T-cell (primary cell): Measurements from ENCODE around the gene RAB30. TPM values are rescaled to one million over a fixed set of nuclear protein-coding genes. Genes with fewer than 3 reads are reported as not detected.

Source experiments
- ATAC-seq, 4 experiments: fragments of 200-7000 bp in 3 of 4; fragments of 150-1000 bp in 1 of 4; cut with Tn5 transposase; replicated peaks in 1 of 4; 1 replicate in 3 of 4; 2 replicates in 1 of 4; pipeline ENCODE4 v1.10.0; 2021; ENCODE audit warnings: moderate library complexity in 3 of 4, mild to moderate bottlenecking in 2 of 4, moderate number of reproducible peaks in 1 of 4
- CTCF ChIA-PET, 2 donors: fragments of 300-600 bp; sonication (Branson Sonifier 250); formaldehyde crosslinking; loops; one replicate each; lab custom pipeline; 2022; ENCODE audit warnings: antibody characterized with exemption in 2 of 2; lab: Charles Lee
- POLR2A ChIA-PET, 2 donors: fragments of 300-600 bp; sonication (Branson Sonifier 250); formaldehyde crosslinking; loops; one replicate each; lab custom pipeline; 2022; ENCODE audit warnings: antibody characterized with exemption in 2 of 2; lab: Charles Lee
- DNase-seq, 35 experiments: peaks; one replicate each; pipeline versions ENCODE4 v3.0.0 to v3.0.0-alpha.2; 2013 to 2023
- H3K27ac ChIP-seq: one replicate; pipeline ENCODE4 v1.5.1; 2013; ENCODE audit warnings: low read length
- H3K27me3 ChIP-seq, 2 experiments: replicated peaks in 1 of 2; 1 replicate in 1 of 2; 2 replicates in 1 of 2; pipeline versions ENCODE4 v1.6.1 to v1.7.0; 2013; ENCODE audit warnings: low read length in 1 of 2, mixed read lengths in 1 of 2; ENCODE audit not compliant: control insufficient read depth in 2 of 2, insufficient read depth in 2 of 2; ENCODE audit errors: extremely low read depth in 1 of 2
- H3K36me3 ChIP-seq, 2 donors: 1 replicate in 1 of 2; 2 replicates in 1 of 2; pipeline versions ENCODE4 v1.6.1 to v1.7.0; 2013; ENCODE audit warnings: low read length in 1 of 2; ENCODE audit not compliant: control insufficient read depth in 2 of 2, insufficient read depth in 1 of 2; ENCODE audit errors: extremely low read depth in 1 of 2
- H3K4me1 ChIP-seq, 2 experiments: 1 replicate in 1 of 2; 2 replicates in 1 of 2; pipeline versions ENCODE4 v1.6.1 to v1.7.0; 2013; ENCODE audit warnings: low read length in 2 of 2, mixed read lengths in 1 of 2; ENCODE audit not compliant: insufficient read depth in 2 of 2, control insufficient read depth in 1 of 2; ENCODE audit errors: extremely low read depth in 1 of 2
- H3K4me3 ChIP-seq, 2 donors: 1 replicate in 1 of 2; 2 replicates in 1 of 2; pipeline versions ENCODE4 v1.5.1 to v1.7.0; 2013; ENCODE audit warnings: mild to moderate bottlenecking in 2 of 2, low read length in 1 of 2, moderate library complexity in 1 of 2; ENCODE audit not compliant: control insufficient read depth in 1 of 2; ENCODE audit errors: extremely low read depth in 1 of 2
- H3K9me3 ChIP-seq: 2 replicates; pipeline ENCODE4 v1.7.0; 2013
- H3K27ac Mint-ChIP-seq, 2 donors: one replicate each; pipeline ENCODE4 v1.8.0; 2020 to 2021; ENCODE audit warnings: mild to moderate bottlenecking in 2 of 2, mixed read lengths in 2 of 2
- H3K27me3 Mint-ChIP-seq, 2 donors: one replicate each; pipeline ENCODE4 v1.8.0; 2021 to 2022; ENCODE audit warnings: mixed read lengths in 2 of 2
- H3K36me3 Mint-ChIP-seq: one replicate; pipeline ENCODE4 v1.8.0; 2021; ENCODE audit warnings: mixed read lengths
- H3K4me1 Mint-ChIP-seq, 3 donors: one replicate each; pipeline ENCODE4 v1.8.0; 2020 to 2022; ENCODE audit warnings: mixed read lengths in 3 of 3, mild to moderate bottlenecking in 1 of 3
- H3K4me3 Mint-ChIP-seq, 3 donors: one replicate each; pipeline ENCODE4 v1.8.0; 2020 to 2022; ENCODE audit warnings: mild to moderate bottlenecking in 3 of 3, mixed read lengths in 3 of 3, moderate library complexity in 3 of 3
- H3K9me3 Mint-ChIP-seq, 3 donors: one replicate each; pipeline ENCODE4 v1.8.0; 2020 to 2022; ENCODE audit warnings: mixed read lengths in 3 of 3
- WGBS: methylation state at CpG from one replicate; pipeline ENCODE4 v1.1.5; 2013; ENCODE audit warnings: missing lambda C conversion rate; ENCODE audit not compliant: insufficient coverage; 5-methylcytosine and 5-hydroxymethylcytosine counted together
- total RNA-seq, 35 experiments: library from RNA in 6 of 35; stranded (reverse) in 6 of 35; fragments of 120-200 nt in 1 of 35; gene quantifications; one replicate each; pipeline versions ENCODE4 v1.2.1 to v1.2.4 and lab custom pipeline; 2013 to 2026

Gene RAB30
- total RNA-seq, 5 donors from 2014 or later (not counting 1 experiment from before 2014, with no cell fraction given) = 18.6 to 44.5 (median 20.1) TPM

DNA sequence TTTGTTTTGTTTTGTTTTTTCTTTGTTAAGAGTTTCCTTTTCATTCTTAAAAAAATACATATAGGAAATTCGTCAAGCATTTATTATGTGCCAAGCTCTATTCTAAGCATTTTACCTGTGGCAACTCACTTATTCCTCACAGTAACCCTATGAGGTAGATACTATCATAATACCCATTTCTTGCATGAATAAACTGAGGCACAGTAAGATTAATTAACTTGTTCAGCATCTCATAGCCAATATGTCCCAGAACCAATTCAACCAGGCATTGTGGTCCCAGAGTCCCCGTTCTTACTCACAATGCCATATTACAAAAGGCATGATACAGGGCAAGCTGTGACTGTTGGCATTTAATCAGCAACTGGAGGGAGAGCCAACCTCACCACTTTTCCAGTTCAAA, 83.7 kb downstream of the RAB30 start:
- no CpG with 5 or more reads among the region's 2 CpGs for WGBS
- ChIA-PET CTCF (interaction anchor here (0.6 to 0.7 kb wide), 4 partner anchors 28 to 232 kb away, joined by 3 to 7 read pairs (median 3); no protein-coding TSS in a partner anchor), POLR2A (interaction anchor here (0.6 to 0.7 kb wide), 3 partner anchors 16 to 32 kb away, joined by 3 to 4 read pairs (median 3); no protein-coding TSS in a partner anchor)
- H3K9me3 Mint-ChIP-seq = no peaks in the 10 kb centered on the region
- no peak overlapping the region for H3K27ac ChIP-seq
- DNase-seq (no peak), ATAC-seq (no peak)
- H3K27me3 Mint-ChIP-seq = no peaks in the 10 kb centered on the region
- H3K9me3 ChIP-seq = no peaks in the 10 kb centered on the region
- H3K27ac Mint-ChIP-seq = no peak overlapping the region
- H3K4me3 ChIP-seq = no peak overlapping the region
- H3K4me1 ChIP-seq = no peaks in the 10 kb centered on the region
- peaks cover 0 to 7% of the 10 kb centered on the region in 2 donors for H3K36me3 ChIP-seq
- H3K36me3 Mint-ChIP-seq = peaks cover 33% of the 10 kb centered on the region
- no peak overlapping the region for H3K4me3 Mint-ChIP-seq
- H3K27me3 ChIP-seq = no peaks in the 10 kb centered on the region
- H3K4me1 Mint-ChIP-seq = peaks cover 15 to 33% (median 15%) of the 10 kb centered on the region in 3 donors

DNA sequence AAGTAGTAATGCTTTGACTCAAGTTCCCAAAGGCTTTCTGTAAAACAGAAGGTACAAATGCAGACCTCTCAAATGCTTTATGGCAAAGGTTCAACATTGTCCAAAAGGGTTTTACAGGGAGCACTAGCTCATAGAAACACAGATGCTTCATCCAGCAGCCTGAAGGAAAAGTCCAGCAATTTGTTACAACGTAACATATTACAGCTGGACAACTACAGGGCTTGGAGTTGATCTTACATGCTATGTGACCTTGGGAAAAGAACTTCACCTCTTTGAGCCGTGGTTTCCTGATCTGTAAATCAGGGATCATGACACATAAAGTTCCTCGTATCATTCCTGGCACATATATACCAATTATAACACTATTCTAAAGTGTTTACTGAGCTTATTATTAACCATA, 85.3 kb downstream of the RAB30 start:
- Histone ChIP-seq H3K4me1 (no peaks in the 10 kb centered on the region), H3K9me3 (no peaks in the 10 kb centered on the region), H3K36me3 (peaks cover 0 to 17% of the 10 kb centered on the region in 2 donors), H3K27me3 (no peaks in the 10 kb centered on the region), H3K4me3 (no peak overlapping the region), H3K27ac (no peak overlapping the region)
- Mint-ChIP-seq H3K9me3 (no peaks in the 10 kb centered on the region), H3K36me3 (peaks cover 34% of the 10 kb centered on the region), H3K27me3 (no peaks in the 10 kb centered on the region), H3K4me1 (peaks cover 12 to 28% (median 15%) of the 10 kb centered on the region in 3 donors), H3K4me3 (no peak overlapping the region), H3K27ac (peak overlapping the region in 1 of 2 donors; percentile 39)
- ATAC-seq (no peak), DNase-seq (no peak)
- 100% methylated on average over 1 of the region's 3 CpGs for WGBS
- CTCF ChIA-PET = interaction anchor here in 1 of 2 donors (1.0 to 1.4 kb wide), 2 partner anchors 26 to 119 kb away, joined by 3 to 4 read pairs; no protein-coding TSS in a partner anchor
- POLR2A ChIA-PET = no interaction called here

DNA sequence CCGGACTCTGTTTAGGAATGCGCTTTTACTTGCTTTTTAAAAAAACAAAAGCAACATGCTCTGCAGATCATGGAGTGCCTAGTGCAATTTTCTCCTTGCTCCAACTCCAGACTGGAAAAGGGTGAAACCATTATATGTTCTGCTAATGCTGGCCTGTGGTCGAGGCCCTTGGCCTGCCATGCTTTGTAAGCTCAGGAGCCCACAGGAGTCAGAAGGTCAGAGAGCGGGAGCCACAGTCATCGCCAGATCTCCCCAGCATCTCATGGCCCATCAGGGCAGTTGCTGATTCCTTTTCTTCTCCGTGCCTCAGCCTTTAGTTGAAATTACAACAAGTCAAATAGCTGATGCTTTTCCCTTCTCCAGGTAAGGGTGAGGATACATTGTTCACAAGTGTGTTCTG, 89.8 kb downstream of the RAB30 start:
- no peaks in the 10 kb centered on the region for H3K9me3 ChIP-seq
- no peak overlapping the region for H3K4me3 ChIP-seq
- ChIA-PET CTCF (no interaction called here), POLR2A (no interaction called here)
- Mint-ChIP-seq H3K4me1 (peaks cover 21 to 26% (median 23%) of the 10 kb centered on the region in 3 donors), H3K9me3 (no peaks in the 10 kb centered on the region), H3K4me3 (no peak overlapping the region), H3K27me3 (no peaks in the 10 kb centered on the region), H3K27ac (peak overlapping the region in 1 of 2 donors; percentile 9), H3K36me3 (peaks cover 46% of the 10 kb centered on the region)
- 88% methylated on average over 5 of the region's 6 CpGs for WGBS
- peaks cover 0 to 3% of the 10 kb centered on the region in 2 experiments for H3K4me1 ChIP-seq
- peaks cover 0 to 16% of the 10 kb centered on the region in 2 donors for H3K36me3 ChIP-seq
- ATAC-seq (no peak), DNase-seq (no peak)
- H3K27me3 ChIP-seq = no peaks in the 10 kb centered on the region
- H3K27ac ChIP-seq = no peak overlapping the region

DNA sequence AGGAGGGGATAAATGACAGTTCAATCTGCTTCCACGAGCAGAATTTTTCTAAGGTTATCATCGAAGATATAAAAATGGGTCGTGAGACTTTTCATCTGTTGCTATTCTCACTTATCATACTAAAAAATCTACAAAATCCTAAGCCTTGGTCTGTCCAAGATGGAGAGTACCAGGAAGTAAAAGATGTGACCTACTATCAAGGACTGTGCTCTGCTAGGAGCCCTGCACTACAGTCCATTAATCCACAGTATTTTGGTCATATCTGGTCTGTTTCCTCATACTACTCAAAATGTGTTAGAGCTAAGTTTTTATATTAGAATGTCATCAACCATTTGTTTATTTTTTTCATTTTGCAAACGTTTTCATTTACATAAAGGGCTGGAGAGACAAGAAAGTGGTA, 90.8 kb downstream of the RAB30 start:
- H3K4me3 ChIP-seq = no peak overlapping the region
- no peak overlapping the region for H3K27ac Mint-ChIP-seq
- ATAC-seq = no peak
- H3K4me1 Mint-ChIP-seq = peaks cover 20 to 30% (median 27%) of the 10 kb centered on the region in 3 donors
- WGBS = no CpG with 5 or more reads among the region's 4 CpGs
- H3K27me3 ChIP-seq = no peaks in the 10 kb centered on the region
- peaks cover 40% of the 10 kb centered on the region for H3K36me3 Mint-ChIP-seq
- POLR2A ChIA-PET = interaction anchor here in 1 of 2 donors (0.5 kb wide), 1 partner anchor 41 kb away, joined by 3 read pairs; no protein-coding TSS in a partner anchor
- peaks cover 0 to 3% of the 10 kb centered on the region in 2 experiments for H3K4me1 ChIP-seq
- CTCF ChIA-PET = no interaction called here
- no peak overlapping the region for H3K4me3 Mint-ChIP-seq
- no peak for DNase-seq
- H3K27me3 Mint-ChIP-seq = no peaks in the 10 kb centered on the region
- no peaks in the 10 kb centered on the region for H3K9me3 Mint-ChIP-seq
- H3K9me3 ChIP-seq = no peaks in the 10 kb centered on the region
- H3K36me3 ChIP-seq = peaks cover 0 to 15% of the 10 kb centered on the region in 2 donors
- H3K27ac ChIP-seq = no peak overlapping the region

DNA sequence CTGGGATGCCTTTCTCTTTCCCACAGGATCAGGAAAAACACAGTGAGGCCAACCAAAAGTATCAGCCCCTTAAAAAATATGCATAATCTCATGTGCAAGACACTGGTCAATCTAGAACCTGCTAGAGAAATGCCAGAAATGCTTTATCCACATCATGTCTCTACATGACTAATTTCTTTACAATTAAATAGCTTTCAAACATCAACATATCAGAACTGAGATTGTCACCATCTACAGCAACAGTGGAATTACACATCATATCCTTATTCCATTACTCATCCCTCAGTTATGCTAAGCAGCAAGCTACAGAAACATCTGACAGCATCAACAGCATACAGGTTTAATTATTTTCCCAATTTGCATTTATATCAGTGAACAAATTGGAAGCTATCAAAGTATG, 91.4 kb downstream of the RAB30 start:
- H3K36me3 ChIP-seq = peaks cover 0 to 15% of the 10 kb centered on the region in 2 donors
- no peak overlapping the region for H3K27ac Mint-ChIP-seq
- no peak overlapping the region for H3K27ac ChIP-seq
- ChIA-PET POLR2A (interaction anchor here in 1 of 2 donors (0.5 kb wide), 1 partner anchor 42 kb away, joined by 3 read pairs; no protein-coding TSS in a partner anchor), CTCF (no interaction called here)
- H3K4me3 Mint-ChIP-seq = no peak overlapping the region
- H3K27me3 ChIP-seq = no peaks in the 10 kb centered on the region
- no peak overlapping the region for H3K4me3 ChIP-seq
- H3K9me3 Mint-ChIP-seq = no peaks in the 10 kb centered on the region
- H3K4me1 Mint-ChIP-seq = peaks cover 16 to 29% (median 27%) of the 10 kb centered on the region in 3 donors
- H3K4me1 ChIP-seq = peaks cover 0 to 3% of the 10 kb centered on the region in 2 experiments
- no peak for ATAC-seq
- no peak for DNase-seq
- no peaks in the 10 kb centered on the region for H3K9me3 ChIP-seq
- H3K36me3 Mint-ChIP-seq = peaks cover 37% of the 10 kb centered on the region
- no peaks in the 10 kb centered on the region for H3K27me3 Mint-ChIP-seq

DNA sequence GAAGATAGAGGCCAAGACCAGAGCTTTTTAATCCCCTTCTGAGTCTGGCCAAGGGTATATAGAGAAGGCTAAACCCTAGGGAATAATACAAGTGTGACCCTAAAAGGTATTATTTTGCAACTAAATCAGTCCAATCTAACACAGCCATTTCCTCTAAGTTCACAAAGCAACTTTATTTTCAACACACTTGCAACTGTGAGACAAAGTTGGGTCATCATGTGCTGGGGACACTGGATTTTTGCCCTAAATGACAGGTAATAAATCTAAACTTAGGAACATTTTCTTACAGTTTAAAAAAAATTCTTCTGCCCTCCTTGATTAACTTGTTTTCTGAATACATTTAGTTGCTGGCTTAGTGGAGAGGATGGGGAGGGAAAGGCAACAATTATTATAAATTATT, 91.9 kb downstream of the RAB30 start:
- no peak overlapping the region for H3K27ac ChIP-seq
- Mint-ChIP-seq H3K4me3 (no peak overlapping the region), H3K27ac (peak overlapping the region in 1 of 2 donors; percentile 39), H3K4me1 (peaks cover 16 to 28% (median 27%) of the 10 kb centered on the region in 3 donors), H3K9me3 (no peaks in the 10 kb centered on the region), H3K27me3 (no peaks in the 10 kb centered on the region), H3K36me3 (peaks cover 36% of the 10 kb centered on the region)
- CTCF ChIA-PET = no interaction called here
- no peak for ATAC-seq
- H3K27me3 ChIP-seq = no peaks in the 10 kb centered on the region
- DNase-seq = no peak
- H3K9me3 ChIP-seq = no peaks in the 10 kb centered on the region
- peaks cover 0 to 3% of the 10 kb centered on the region in 2 experiments for H3K4me1 ChIP-seq
- H3K36me3 ChIP-seq = peaks cover 0 to 15% of the 10 kb centered on the region in 2 donors
- POLR2A ChIA-PET = no interaction called here
- no peak overlapping the region for H3K4me3 ChIP-seq
